ENCODE measurements around the gene H2BK1.

H2BK1 gene

GRCh38 chr7:151249034-151249731, 38.9 kb upstream of the H2BK1 start:
- Histone ChIP-seq H3K9ac (ENCODE audit: low read depth, low read length) (no peak overlapping the region), H3K27ac (ENCODE audit: low read length) (no peak overlapping the region), H3K36me3 (ENCODE audit: insufficient read depth, low read length) (no peaks in the 10 kb centered on the region), H3K4me1 (ENCODE audit: insufficient read depth, low read length) (peaks cover 46% of the 10 kb centered on the region), H3K4me3 (ENCODE audit: low read depth in 1 of 2, low read length in 2 of 2) (no peak overlapping the region), H3K79me2 (ENCODE audit: insufficient read depth, low read length) (no peaks in the 10 kb centered on the region), H3K9me3 (ENCODE audit: insufficient read depth, low read length, severe bottlenecking) (no peaks in the 10 kb centered on the region), H3K4me2 (ENCODE audit: insufficient read depth, low read length) (peak overlapping the region; percentile 80; the same call in 1 of the 2 replicates), H3K27me3 (ENCODE audit: insufficient read depth, low read length, poor library complexity) (peaks cover 97% of the 10 kb centered on the region), H4K20me1 (ENCODE audit: insufficient read depth, low read length) (peaks cover 27% of the 10 kb centered on the region), H2AFZ (ENCODE audit: low read depth, low read length) (no peak overlapping the region)
- no peak for ATAC-seq (ENCODE audit: insufficient read depth, low read depth)
- DNase-seq, result no peak
- TF ChIP-seq EZH2 (IDR thresholded peaks at IDR 0.05; ENCODE audit: borderline replicate concordance, low read depth, low read length, severe bottlenecking) (peak; percentile 85), CTCF (IDR thresholded peaks at IDR 0.05; ENCODE audit: borderline replicate concordance, extremely low read depth, low read length, poor library complexity, severe bottlenecking) (no peak)

- Histone ChIP-seq H2AFZ (ENCODE audit: low read depth, low read length) (peak within 1 kb of the TSS; percentile 73), H3K9me3 (ENCODE audit: insufficient read depth, low read length, severe bottlenecking) (no peaks in the 10 kb centered on the region), H3K4me1 (ENCODE audit: insufficient read depth, low read length) (peaks cover 53% of the 10 kb centered on the region), H4K20me1 (ENCODE audit: insufficient read depth, low read length) (peaks cover 31% of the 10 kb centered on the region), H3K79me2 (ENCODE audit: insufficient read depth, low read length) (no peaks in the 10 kb centered on the region), H3K36me3 (ENCODE audit: insufficient read depth, low read length) (no peaks in the 10 kb centered on the region), H3K4me3 (ENCODE audit: low read depth in 1 of 2, low read length in 2 of 2) (peak within 1 kb of the TSS; percentile 5 to 57; a peak in 3 of 4 replicates), H3K27ac (ENCODE audit: low read length) (no peak within 1 kb of the TSS), H3K9ac (ENCODE audit: low read depth, low read length) (peak within 1 kb of the TSS; percentile 47), H3K27me3 (ENCODE audit: insufficient read depth, low read length, poor library complexity) (peaks cover 90% of the 10 kb centered on the region), H3K4me2 (ENCODE audit: insufficient read depth, low read length) (peak within 1 kb of the TSS; percentile 80)
- TF ChIP-seq EZH2 (IDR thresholded peaks at IDR 0.05; ENCODE audit: borderline replicate concordance, low read depth, low read length, severe bottlenecking), result peak; percentile 97
- TF ChIP-seq CTCF (IDR thresholded peaks at IDR 0.05; ENCODE audit: borderline replicate concordance, extremely low read depth, low read length, poor library complexity, severe bottlenecking), result no peak
- ATAC-seq (ENCODE audit: insufficient read depth, low read depth), result peak; percentile 58
- DNase-seq, result peak; percentile 70
Observed at GRCh38 chr7:151248346-151249033, 38.2 kb upstream of the H2BK1 start, which contains the start of gene SMARCD3. TSS of gene SMARCD3 (minus strand) at chr7:151248694. CDS start at chr7:151248562, 132 bp downstream.

- Histone ChIP-seq H3K4me1 (ENCODE audit: insufficient read depth, low read length) (peaks cover 60% of the 10 kb centered on the region), H3K9ac (ENCODE audit: low read depth, low read length) (peak overlapping the region; percentile 47), H3K9me3 (ENCODE audit: insufficient read depth, low read length, severe bottlenecking) (no peaks in the 10 kb centered on the region), H3K27me3 (ENCODE audit: insufficient read depth, low read length, poor library complexity) (peaks cover 83% of the 10 kb centered on the region), H3K27ac (ENCODE audit: low read length) (no peak overlapping the region), H3K4me3 (ENCODE audit: low read depth in 1 of 2, low read length in 2 of 2) (peak overlapping the region; percentile 5 to 57; a peak in 3 of 4 replicates), H2AFZ (ENCODE audit: low read depth, low read length) (peak overlapping the region; percentile 73), H4K20me1 (ENCODE audit: insufficient read depth, low read length) (peaks cover 31% of the 10 kb centered on the region), H3K36me3 (ENCODE audit: insufficient read depth, low read length) (no peaks in the 10 kb centered on the region), H3K79me2 (ENCODE audit: insufficient read depth, low read length) (no peaks in the 10 kb centered on the region), H3K4me2 (ENCODE audit: insufficient read depth, low read length) (peak overlapping the region; percentile 80)
- DNase-seq, result no peak
- ATAC-seq (ENCODE audit: insufficient read depth, low read depth), result no peak; the same call in 2 of the 3 replicates
- TF ChIP-seq CTCF (IDR thresholded peaks at IDR 0.05; ENCODE audit: borderline replicate concordance, extremely low read depth, low read length, poor library complexity, severe bottlenecking) (no peak), EZH2 (IDR thresholded peaks at IDR 0.05; ENCODE audit: borderline replicate concordance, low read depth, low read length, severe bottlenecking) (no peak)
Observed at GRCh38 chr7:151247611-151248345, 37.5 kb upstream of the H2BK1 start.

Data from DND-41 (cell line).